ENCODE results near the gene LYSET. TPM values are rescaled to one million over a fixed set of nuclear protein-coding genes. Genes with fewer than 3 reads are reported as not detected.
A peak's percentile ranks its signal among the peaks of the same experiment; 100 is the strongest.
"Not testable (repeated sequence)": the region's sequence is repeated elsewhere in the genome, so short reads cannot be mapped to it uniquely, and the experiment has no call there.

The LYSET gene
- total RNA-seq, 4 donors from 2014 or later: 6.6 to 11.5 (median 7.1) TPM

GRCh38 chr14:93223565-93223964 lies 38.4 kb downstream of the LYSET start:
- WGBS: 96% methylated on average over 20 of the region's 27 CpGs
- DNase-seq (ENCODE audit: low spot score in 2 of 2): no peak
- Histone ChIP-seq H3K27ac (no peak overlapping the region), H3K4me1 (no peaks in the 10 kb centered on the region), H3K36me3 (peaks cover 92% of the 10 kb centered on the region), H3K27me3 (no peaks in the 10 kb centered on the region), H3K4me3 (no peak overlapping the region), H3K9me3 (no peaks in the 10 kb centered on the region)
- TF ChIP-seq, protein P1, sequence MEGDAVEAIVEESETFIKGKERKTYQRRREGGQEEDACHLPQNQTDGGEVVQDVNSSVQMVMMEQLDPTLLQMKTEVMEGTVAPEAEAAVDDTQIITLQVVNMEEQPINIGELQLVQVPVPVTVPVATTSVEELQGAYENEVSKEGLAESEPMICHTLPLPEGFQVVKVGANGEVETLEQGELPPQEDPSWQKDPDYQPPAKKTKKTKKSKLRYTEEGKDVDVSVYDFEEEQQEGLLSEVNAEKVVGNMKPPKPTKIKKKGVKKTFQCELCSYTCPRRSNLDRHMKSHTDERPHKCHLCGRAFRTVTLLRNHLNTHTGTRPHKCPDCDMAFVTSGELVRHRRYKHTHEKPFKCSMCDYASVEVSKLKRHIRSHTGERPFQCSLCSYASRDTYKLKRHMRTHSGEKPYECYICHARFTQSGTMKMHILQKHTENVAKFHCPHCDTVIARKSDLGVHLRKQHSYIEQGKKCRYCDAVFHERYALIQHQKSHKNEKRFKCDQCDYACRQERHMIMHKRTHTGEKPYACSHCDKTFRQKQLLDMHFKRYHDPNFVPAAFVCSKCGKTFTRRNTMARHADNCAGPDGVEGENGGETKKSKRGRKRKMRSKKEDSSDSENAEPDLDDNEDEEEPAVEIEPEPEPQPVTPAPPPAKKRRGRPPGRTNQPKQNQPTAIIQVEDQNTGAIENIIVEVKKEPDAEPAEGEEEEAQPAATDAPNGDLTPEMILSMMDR (IDR thresholded peaks at IDR 0.05): no peak
- TF ChIP-seq EP300 (IDR thresholded peaks at IDR 0.05) (no peak), POLR2A (IDR thresholded peaks at IDR 0.05) (no peak), POLR2AphosphoS5 (IDR thresholded peaks at IDR 0.05) (no peak)

DNA sequence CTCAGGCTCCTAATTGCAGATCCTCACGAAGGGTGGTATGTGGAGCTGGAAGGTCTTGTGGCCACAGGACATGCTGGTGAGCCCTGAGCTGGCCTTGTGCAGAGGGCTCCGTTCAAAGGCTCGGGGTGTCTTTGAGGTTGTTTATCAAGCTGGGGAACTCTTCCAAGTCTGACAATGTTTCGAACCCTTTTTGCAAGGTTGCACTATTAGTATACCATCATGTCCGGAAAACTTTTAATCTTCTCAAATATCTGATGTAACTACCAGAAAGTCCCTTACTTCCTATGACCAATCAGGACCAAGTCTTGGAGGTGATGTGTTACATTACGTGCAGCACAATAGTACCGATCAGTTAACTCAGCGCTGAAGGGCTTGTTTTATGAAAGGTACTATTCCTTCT lies 43.4 kb downstream of the LYSET start:
- 98% methylated on average over 8 of the region's 8 CpGs for WGBS
- Histone ChIP-seq H3K4me3 (no peak overlapping the region), H3K36me3 (peaks cover 54% of the 10 kb centered on the region), H3K9me3 (no peaks in the 10 kb centered on the region), H3K27ac (no peak overlapping the region), H3K27me3 (no peaks in the 10 kb centered on the region), H3K4me1 (peaks cover 7% of the 10 kb centered on the region)
- no peak for TF ChIP-seq POLR2A (IDR thresholded peaks at IDR 0.05)
- TF ChIP-seq POLR2AphosphoS5 (IDR thresholded peaks at IDR 0.05): no peak
- no peak for DNase-seq (ENCODE audit: low spot score in 2 of 2)

- WGBS: 96% methylated on average over 16 of the region's 16 CpGs
- Histone ChIP-seq H3K27ac (no peak overlapping the region), H3K4me1 (peaks cover 7% of the 10 kb centered on the region), H3K36me3 (peaks cover 35% of the 10 kb centered on the region), H3K4me3 (no peak overlapping the region), H3K9me3 (no peaks in the 10 kb centered on the region), H3K27me3 (no peaks in the 10 kb centered on the region)
- TF ChIP-seq POLR2A (IDR thresholded peaks at IDR 0.05) (no peak), POLR2AphosphoS5 (IDR thresholded peaks at IDR 0.05) (no peak), EP300 (IDR thresholded peaks at IDR 0.05) (no peak)
- TF ChIP-seq, protein P1 (IDR thresholded peaks at IDR 0.05): no peak
- DNase-seq (ENCODE audit: low spot score in 2 of 2): no peak
Observed at GRCh38 chr14:93230539-93230938, 45.4 kb downstream of the LYSET start.

DNA sequence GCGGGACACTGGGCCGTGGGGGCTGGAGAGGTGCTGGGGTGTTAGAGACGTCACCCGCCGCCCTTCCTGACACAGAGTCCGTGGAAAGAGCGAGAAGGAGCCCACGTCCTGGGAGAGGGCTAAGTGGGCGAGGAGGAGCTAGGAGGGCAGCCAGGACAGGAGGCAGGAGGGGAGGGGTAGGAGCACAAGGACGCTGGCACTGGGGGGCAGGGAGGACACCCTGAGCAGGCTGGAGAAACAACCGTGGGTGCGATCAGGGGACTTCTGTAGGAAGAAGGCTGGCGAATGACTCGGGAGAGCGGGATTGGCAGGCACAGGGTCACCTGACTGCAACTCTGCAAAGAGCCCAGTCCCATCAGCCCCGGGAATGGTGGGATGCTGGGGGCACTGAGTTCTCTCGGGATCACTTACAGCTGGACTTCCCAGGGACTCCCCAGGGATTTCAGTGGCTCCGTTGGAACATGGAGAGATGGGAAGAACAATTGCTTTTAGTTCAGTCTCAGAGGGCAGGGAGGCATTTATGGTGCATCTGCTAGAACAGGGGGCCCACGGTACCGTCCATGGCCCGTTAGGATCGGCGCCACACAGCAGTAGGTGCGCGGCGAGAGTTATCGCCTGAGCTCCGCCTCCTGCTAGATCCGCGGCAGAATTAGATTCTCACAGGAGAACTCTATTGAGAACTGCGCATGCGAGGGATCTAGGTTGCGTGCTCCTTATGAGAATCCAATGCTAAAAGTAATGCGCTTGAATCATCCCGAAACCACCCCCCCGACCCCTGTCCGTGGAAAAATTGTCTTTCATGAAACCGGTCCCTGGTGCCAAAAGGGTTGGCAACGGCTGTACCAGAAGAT lies 46.2 kb downstream of the LYSET start:
- 56% methylated on average over 18 of the region's 39 CpGs for WGBS
- H3K36me3 ChIP-seq: peaks cover 27% of the 10 kb centered on the region
- no peak overlapping the region for H3K27ac ChIP-seq
- H3K4me3 ChIP-seq: peak overlapping the region; percentile 42
- DNase-seq (ENCODE audit: low spot score in 2 of 2): no peak
- H3K4me1 ChIP-seq: peaks cover 7% of the 10 kb centered on the region
- H3K9me3 ChIP-seq: no peaks in the 10 kb centered on the region
- no peaks in the 10 kb centered on the region for H3K27me3 ChIP-seq
- TF ChIP-seq, protein P1 (IDR thresholded peaks at IDR 0.05): no peak
- TF ChIP-seq POLR2AphosphoS5 (IDR thresholded peaks at IDR 0.05) (no peak), EP300 (IDR thresholded peaks at IDR 0.05) (no peak), POLR2A (IDR thresholded peaks at IDR 0.05) (no peak)

DNA sequence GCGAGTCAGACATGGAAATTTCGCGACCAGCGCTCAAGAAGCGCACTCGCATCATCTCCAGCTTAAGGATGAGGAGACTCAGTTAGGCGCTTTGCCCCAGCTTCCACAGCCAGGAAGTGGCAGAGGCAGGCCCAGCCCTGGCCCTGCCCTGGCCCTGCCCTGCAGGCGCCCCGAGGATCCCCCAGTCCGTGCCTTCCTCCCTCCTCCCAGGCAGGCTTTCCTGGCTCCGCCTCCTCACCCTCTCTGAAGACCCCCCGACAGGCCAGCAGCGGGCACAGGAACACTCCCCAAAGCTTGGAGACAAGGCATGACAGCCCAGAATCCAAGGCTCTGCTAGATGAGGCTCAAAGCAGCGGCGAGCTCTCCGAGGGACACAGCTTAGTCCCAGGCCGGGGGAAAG lies 47.0 kb downstream of the LYSET start:
- H3K4me3 ChIP-seq: peak overlapping the region; percentile 42
- WGBS: 84% methylated on average over 11 of the region's 17 CpGs
- TF ChIP-seq, protein P1 (IDR thresholded peaks at IDR 0.05): no peak
- TF ChIP-seq EP300 (IDR thresholded peaks at IDR 0.05) (no peak), POLR2AphosphoS5 (IDR thresholded peaks at IDR 0.05) (no peak), POLR2A (IDR thresholded peaks at IDR 0.05) (no peak)

GRCh38 chr14:93233078-93233477 lies 48.0 kb downstream of the LYSET start:
- H3K4me3 ChIP-seq; DNase-seq (ENCODE audit: low spot score in 2 of 2); H3K9me3 ChIP-seq; H3K27me3 ChIP-seq; H3K27ac ChIP-seq; H3K4me1 ChIP-seq: not testable (repeated sequence)
- WGBS: 95% methylated on average over 5 of the region's 5 CpGs
- H3K36me3 ChIP-seq: peaks cover 11% of the 10 kb centered on the region

More for the DNA sequence above, 47.0 kb downstream of the LYSET start:
- DNase-seq (ENCODE audit: low spot score in 2 of 2): no peak
- Histone ChIP-seq H3K36me3 (peaks cover 20% of the 10 kb centered on the region), H3K27me3 (no peaks in the 10 kb centered on the region), H3K27ac (no peak overlapping the region), H3K9me3 (no peaks in the 10 kb centered on the region), H3K4me1 (peaks cover 7% of the 10 kb centered on the region)
